ENCODE results near the gene FSD1. TPM values are rescaled to one million over a fixed set of nuclear protein-coding genes. Genes with fewer than 3 reads are reported as not detected.

FSD1 gene
- total and polyA plus RNA-seq, 9 of the 15 experiments (the other 6 are each of a cell fraction or from before 2014, with no cell fraction given): 0.11 to 1.9 (median 0.94) TPM; not detected in 1

DNA sequence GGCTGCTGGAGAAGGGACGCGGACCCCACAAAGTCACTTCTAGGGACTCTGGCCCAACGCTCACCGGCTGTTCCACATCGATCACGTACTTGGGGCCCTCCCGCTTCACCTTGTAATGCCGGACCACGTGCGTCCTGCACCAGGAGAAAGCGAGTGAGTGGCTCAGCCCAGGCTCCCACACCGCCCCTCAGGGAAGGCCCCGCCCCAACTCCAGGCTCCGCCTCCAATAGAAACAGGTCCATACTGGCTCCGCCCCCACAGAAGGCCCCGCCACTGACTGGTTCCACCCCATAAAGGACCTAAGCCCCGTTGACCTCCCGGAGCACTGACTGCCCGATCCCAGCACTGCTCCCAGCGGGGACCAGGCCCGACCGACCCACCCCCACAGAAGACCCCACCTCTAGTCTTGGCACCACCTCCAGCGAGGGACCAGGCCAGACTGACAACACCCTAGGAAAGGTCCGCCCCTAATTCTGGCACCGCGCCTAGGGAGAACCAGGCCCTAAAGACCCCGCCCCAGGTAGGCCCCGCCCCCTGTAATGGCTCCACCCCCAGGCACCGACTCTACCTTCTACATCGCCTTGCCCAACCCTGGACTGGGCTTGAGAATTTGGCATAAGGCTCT is 23.0 kb downstream of the FSD1 start (continued):
- TF ChIP-seq MTA3 (IDR thresholded peaks at IDR 0.05; ENCODE audit: borderline replicate concordance) (0 out of 2 replicates have a peak, but pooled peaks have one; percentile 13), NFIC (IDR thresholded peaks at IDR 0.05) (peak; percentile 94), HDAC2 (IDR thresholded peaks at IDR 0.05) (peak; percentile 49; the same call in 1 of the 2 replicates), MBD2 (IDR thresholded peaks at IDR 0.05; ENCODE audit: borderline replicate concordance, low read depth) (0 out of 2 replicates have a peak, but pooled peaks have one; percentile 11), TAF15 (IDR thresholded peaks at IDR 0.05; ENCODE audit: low read depth, low read length) (no peak), TCF7L2 (IDR thresholded peaks at IDR 0.05; ENCODE audit: low read depth, low read length) (no peak), BDP1 (IDR thresholded peaks at IDR 0.05; ENCODE audit: insufficient read depth, insufficient read length) (no peak), BRF1 (IDR thresholded peaks at IDR 0.05; ENCODE audit: borderline replicate concordance, extremely low read depth, insufficient read length) (no peak), ZNF184 (CRISPR knock-in tag; IDR thresholded peaks at IDR 0.05) (no peak), BMI1 (IDR thresholded peaks at IDR 0.05; ENCODE audit: low read length) (no peak)
- TF ChIP-seq, protein P1, sequence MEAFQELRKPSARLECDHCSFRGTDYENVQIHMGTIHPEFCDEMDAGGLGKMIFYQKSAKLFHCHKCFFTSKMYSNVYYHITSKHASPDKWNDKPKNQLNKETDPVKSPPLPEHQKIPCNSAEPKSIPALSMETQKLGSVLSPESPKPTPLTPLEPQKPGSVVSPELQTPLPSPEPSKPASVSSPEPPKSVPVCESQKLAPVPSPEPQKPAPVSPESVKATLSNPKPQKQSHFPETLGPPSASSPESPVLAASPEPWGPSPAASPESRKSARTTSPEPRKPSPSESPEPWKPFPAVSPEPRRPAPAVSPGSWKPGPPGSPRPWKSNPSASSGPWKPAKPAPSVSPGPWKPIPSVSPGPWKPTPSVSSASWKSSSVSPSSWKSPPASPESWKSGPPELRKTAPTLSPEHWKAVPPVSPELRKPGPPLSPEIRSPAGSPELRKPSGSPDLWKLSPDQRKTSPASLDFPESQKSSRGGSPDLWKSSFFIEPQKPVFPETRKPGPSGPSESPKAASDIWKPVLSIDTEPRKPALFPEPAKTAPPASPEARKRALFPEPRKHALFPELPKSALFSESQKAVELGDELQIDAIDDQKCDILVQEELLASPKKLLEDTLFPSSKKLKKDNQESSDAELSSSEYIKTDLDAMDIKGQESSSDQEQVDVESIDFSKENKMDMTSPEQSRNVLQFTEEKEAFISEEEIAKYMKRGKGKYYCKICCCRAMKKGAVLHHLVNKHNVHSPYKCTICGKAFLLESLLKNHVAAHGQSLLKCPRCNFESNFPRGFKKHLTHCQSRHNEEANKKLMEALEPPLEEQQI (IDR thresholded peaks at IDR 0.05): no peak
- TF ChIP-seq, protein P2, sequence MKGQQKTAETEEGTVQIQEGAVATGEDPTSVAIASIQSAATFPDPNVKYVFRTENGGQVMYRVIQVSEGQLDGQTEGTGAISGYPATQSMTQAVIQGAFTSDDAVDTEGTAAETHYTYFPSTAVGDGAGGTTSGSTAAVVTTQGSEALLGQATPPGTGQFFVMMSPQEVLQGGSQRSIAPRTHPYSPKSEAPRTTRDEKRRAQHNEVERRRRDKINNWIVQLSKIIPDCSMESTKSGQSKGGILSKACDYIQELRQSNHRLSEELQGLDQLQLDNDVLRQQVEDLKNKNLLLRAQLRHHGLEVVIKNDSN (CRISPR knock-in tag; IDR thresholded peaks at IDR 0.05): peak; percentile 74
- TF ChIP-seq, protein P3, sequence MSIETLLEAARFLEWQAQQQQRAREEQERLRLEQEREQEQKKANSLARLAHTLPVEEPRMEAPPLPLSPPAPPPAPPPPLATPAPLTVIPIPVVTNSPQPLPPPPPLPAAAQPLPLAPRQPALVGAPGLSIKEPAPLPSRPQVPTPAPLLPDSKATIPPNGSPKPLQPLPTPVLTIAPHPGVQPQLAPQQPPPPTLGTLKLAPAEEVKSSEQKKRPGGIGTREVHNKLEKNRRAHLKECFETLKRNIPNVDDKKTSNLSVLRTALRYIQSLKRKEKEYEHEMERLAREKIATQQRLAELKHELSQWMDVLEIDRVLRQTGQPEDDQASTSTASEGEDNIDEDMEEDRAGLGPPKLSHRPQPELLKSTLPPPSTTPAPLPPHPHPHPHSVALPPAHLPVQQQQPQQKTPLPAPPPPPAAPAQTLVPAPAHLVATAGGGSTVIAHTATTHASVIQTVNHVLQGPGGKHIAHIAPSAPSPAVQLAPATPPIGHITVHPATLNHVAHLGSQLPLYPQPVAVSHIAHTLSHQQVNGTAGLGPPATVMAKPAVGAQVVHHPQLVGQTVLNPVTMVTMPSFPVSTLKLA (conservative IDR thresholded peaks at IDR 0.05): peak; percentile 97 to 98
